H1 (cell line): Measurements from ENCODE around the gene CCDC63. TPM values are rescaled to one million over a fixed set of nuclear protein-coding genes. Genes with fewer than 3 reads are reported as not detected.

ENCODE experiments used
- CTCF ChIA-PET: fragments of 300-600 bp; sonication (Branson Sonifier 250); formaldehyde crosslinking; loops from one replicate; lab custom pipeline; 2021; ENCODE audit not compliant: partially characterized antibody; lab: Charles Lee
- POLR2A ChIA-PET: fragments of 300-600 bp; sonication (Branson Sonifier 250); formaldehyde crosslinking; loops from one replicate; lab custom pipeline; 2021; ENCODE audit warnings: inconsistent platforms; ENCODE audit not compliant: partially characterized antibody; lab: Charles Lee
- DNase-seq, 2 experiments: peaks; one replicate each; pipeline versions ENCODE4 v3.0.0 to v3.0.0-alpha.2; 2010 to 2022; ENCODE audit warnings: low spot score in 2 of 2, low read depth in 1 of 2, mixed read lengths in 1 of 2
- FAIRE-seq: peaks from 2 replicates; lab custom pipeline; 2011; peaks lifted over from hg19 to GRCh38; lab: Jason Lieb, UNC
- H2AFZ ChIP-seq: 2 replicates; pipeline ENCODE4 v1.8.1; 2012; ENCODE audit warnings: low read length, inconsistent platforms
- H2AK5ac ChIP-seq: 2 replicates; pipeline ENCODE4 v1.6.1; 2013; ENCODE audit warnings: low read depth, low read length
- H2BK120ac ChIP-seq: replicated peaks from 2 replicates; pipeline ENCODE3; 2013; ENCODE audit warnings: low read depth, low read length, inconsistent platforms
- H2BK12ac ChIP-seq: 2 replicates; pipeline ENCODE4 v1.6.1; 2013; ENCODE audit warnings: low read depth, low read length
- H2BK15ac ChIP-seq: 2 replicates; pipeline ENCODE4 v1.6.1; 2013; ENCODE audit warnings: low read length
- H2BK20ac ChIP-seq: 2 replicates; pipeline ENCODE4 v1.6.1; 2013; ENCODE audit warnings: low read length
- H2BK5ac ChIP-seq: 2 replicates; pipeline ENCODE4 v1.6.1; 2013; ENCODE audit warnings: low read depth, low read length
- H3K14ac ChIP-seq: 2 replicates; pipeline ENCODE4 v1.6.1; 2013; ENCODE audit warnings: inconsistent platforms; ENCODE audit not compliant: insufficient read length
- H3K18ac ChIP-seq: 2 replicates; pipeline ENCODE4 v1.6.1; 2013; ENCODE audit warnings: low read length; ENCODE audit errors: extremely low read depth
- H3K23ac ChIP-seq: 2 replicates; pipeline ENCODE4 v1.6.1; 2013; ENCODE audit warnings: inconsistent platforms; ENCODE audit not compliant: insufficient read length
- H3K23me2 ChIP-seq: 2 replicates; pipeline ENCODE4 v1.6.1; 2013; ENCODE audit warnings: low read depth, low read length
- H3K27ac ChIP-seq: 2 replicates; pipeline ENCODE4 v1.6.1; 2011; ENCODE audit warnings: low read depth, low read length, inconsistent platforms
- H3K27me3 ChIP-seq, 4 experiments: replicated peaks in 1 of 4; 1 replicate in 1 of 4; 2 replicates in 3 of 4; pipeline versions ENCODE4 v1.6.1 to v1.8.1; 2011 to 2013; ENCODE audit warnings: low read length in 3 of 4, mild to moderate bottlenecking in 3 of 4, inconsistent platforms in 2 of 4, mixed read lengths in 2 of 4, moderate library complexity in 1 of 4; ENCODE audit not compliant: control insufficient read depth in 3 of 4, insufficient read depth in 3 of 4; ENCODE audit errors: extremely low read depth in 1 of 4
- H3K36me3 ChIP-seq, 4 experiments: 2 replicates each; pipeline versions ENCODE4 v1.6.1 to v1.8.1; 2011 to 2013; ENCODE audit warnings: mild to moderate bottlenecking in 4 of 4, low read length in 3 of 4, moderate library complexity in 2 of 4, control low read depth in 1 of 4, inconsistent platforms in 1 of 4; ENCODE audit not compliant: insufficient read depth in 4 of 4, control insufficient read depth in 2 of 4
- H3K4ac ChIP-seq: replicated peaks from 2 replicates; pipeline ENCODE3; 2013; ENCODE audit warnings: low read length, low read depth, mixed read lengths, inconsistent platforms; ENCODE audit not compliant: insufficient read length
- H3K4me1 ChIP-seq, 4 experiments: replicated peaks in 1 of 4; 1 replicate in 1 of 4; 2 replicates in 3 of 4; pipeline versions ENCODE4 v1.6.1 to v1.8.1; 2011 to 2013; ENCODE audit warnings: low read length in 3 of 4, inconsistent platforms in 2 of 4, mixed read lengths in 1 of 4; ENCODE audit not compliant: insufficient read depth in 4 of 4, control insufficient read depth in 3 of 4
- H3K4me2 ChIP-seq, 2 experiments: 2 replicates each; pipeline versions ENCODE4 v1.6.1 to v1.8.1; 2011 to 2013; ENCODE audit warnings: low read depth in 2 of 2, low read length in 2 of 2, control low read depth in 1 of 2, inconsistent platforms in 1 of 2, mild to moderate bottlenecking in 1 of 2; ENCODE audit not compliant: insufficient read depth in 1 of 2
- H3K4me3 ChIP-seq, 4 experiments: fragments of 200-600, 300-600 bp in 1 of 4; sonication (generic), shearing (Covaris generic), sonication (Bioruptor Twin) in 1 of 4; 2 replicates each; pipeline versions ENCODE4 v1.5.1 to v1.8.1; 2011 to 2016; ENCODE audit warnings: low read length in 4 of 4, low read depth in 3 of 4, control low read depth in 2 of 4, inconsistent platforms in 2 of 4, mild to moderate bottlenecking in 2 of 4, mixed read lengths in 1 of 4, moderate library complexity in 1 of 4; ENCODE audit not compliant: insufficient read depth in 2 of 4; ENCODE audit errors: extremely low read depth in 1 of 4
- H3K56ac ChIP-seq: replicated peaks from 2 replicates; pipeline ENCODE3; 2013; ENCODE audit warnings: low read depth, mild to moderate bottlenecking, mixed read lengths, low read length, inconsistent platforms; ENCODE audit not compliant: insufficient read length
- H3K79me1 ChIP-seq: 2 replicates; pipeline ENCODE4 v1.6.1; 2013; ENCODE audit warnings: low read depth, low read length, control low read depth
- H3K79me2 ChIP-seq, 2 experiments: 2 replicates each; pipeline versions ENCODE4 v1.6.1 to v1.8.1; 2012 to 2013; ENCODE audit warnings: low read length in 2 of 2, mild to moderate bottlenecking in 2 of 2, inconsistent platforms in 1 of 2; ENCODE audit not compliant: insufficient read depth in 2 of 2, control insufficient read depth in 1 of 2
- H3K9ac ChIP-seq, 4 experiments: replicated peaks in 1 of 4; 1 replicate in 1 of 4; 2 replicates in 3 of 4; pipeline versions ENCODE4 v1.6.1 to v1.8.1; 2011 to 2013; ENCODE audit warnings: low read depth in 3 of 4, low read length in 3 of 4, control low read depth in 2 of 4, mild to moderate bottlenecking in 2 of 4, moderate library complexity in 2 of 4, inconsistent platforms in 1 of 4; ENCODE audit errors: extremely low read depth in 1 of 4
- H3K9me3 ChIP-seq, 2 experiments: 2 replicates each; pipeline versions ENCODE4 v1.6.1 to v1.8.1; 2012 to 2013; ENCODE audit warnings: mild to moderate bottlenecking in 2 of 2, moderate library complexity in 2 of 2, control low read depth in 1 of 2, inconsistent platforms in 1 of 2, low read depth in 1 of 2, low read length in 1 of 2, mixed read lengths in 1 of 2; ENCODE audit not compliant: insufficient read depth in 2 of 2
- H4K20me1 ChIP-seq, 2 experiments: replicated peaks in 1 of 2; 2 replicates each; pipeline versions ENCODE3 to v1.8.1; 2011 to 2013; ENCODE audit warnings: inconsistent platforms in 2 of 2, low read length in 2 of 2, mild to moderate bottlenecking in 1 of 2; ENCODE audit not compliant: insufficient read depth in 2 of 2, control insufficient read depth in 1 of 2
- H4K5ac ChIP-seq: 2 replicates; pipeline ENCODE4 v1.6.1; 2013; ENCODE audit warnings: low read length, low read depth, mixed read lengths, inconsistent platforms; ENCODE audit not compliant: insufficient read length
- H4K8ac ChIP-seq: 2 replicates; pipeline ENCODE4 v1.8.0; 2013; ENCODE audit warnings: mild to moderate bottlenecking, moderate library complexity, low read length, inconsistent platforms; ENCODE audit not compliant: insufficient read depth; ENCODE audit errors: extremely low read depth
- H4K91ac ChIP-seq: replicated peaks from 2 replicates; pipeline ENCODE3; 2013; ENCODE audit warnings: low read length, mixed read lengths, inconsistent platforms; ENCODE audit not compliant: insufficient read length
- ASH2L ChIP-seq: fragments of 200-600, 300-600 bp; sonication (generic); IDR thresholded peaks from one replicate; pipeline ENCODE4 v1.7.1; 2017; ENCODE audit warnings: low read length
- BRCA1 ChIP-seq: IDR thresholded peaks from 2 replicates; pipeline ENCODE4 v1.6.1; 2012; ENCODE audit warnings: low read depth, low read length, improper control_type of control experiment
- EGR1 ChIP-seq: IDR thresholded peaks from 2 replicates; pipeline ENCODE4 v1.6.1; 2011; ENCODE audit warnings: low read depth, low read length, borderline replicate concordance
- GABPA ChIP-seq: IDR thresholded peaks from 2 replicates; pipeline ENCODE4 v1.6.1; 2011; ENCODE audit warnings: mild to moderate bottlenecking, low read length, moderate library complexity, borderline replicate concordance; ENCODE audit not compliant: insufficient read depth
- GTF2F1 ChIP-seq: IDR thresholded peaks from 2 replicates; pipeline ENCODE4 v1.6.1; 2012; ENCODE audit warnings: low read depth, low read length, improper control_type of control experiment, borderline replicate concordance
- JUND ChIP-seq: IDR thresholded peaks from 2 replicates; pipeline ENCODE4 v1.6.1; 2011; ENCODE audit warnings: mild to moderate bottlenecking, improper control_type of control experiment, low read length
- KDM1A ChIP-seq: fragments of 200-600, 300-600 bp; sonication (generic); IDR thresholded peaks from 2 replicates; pipeline ENCODE4 v1.7.1; 2016; ENCODE audit warnings: mild to moderate bottlenecking, low read length, borderline replicate concordance
- MAX ChIP-seq: IDR thresholded peaks from 2 replicates; pipeline ENCODE4 v1.6.1; 2012; ENCODE audit warnings: inconsistent platforms
- RXRA ChIP-seq: IDR thresholded peaks from 2 replicates; pipeline ENCODE4 v1.6.1; 2011; ENCODE audit warnings: low read depth, mild to moderate bottlenecking, low read length, moderate library complexity; ENCODE audit not compliant: insufficient read depth
- SIN3A ChIP-seq, 2 experiments: IDR thresholded peaks in 1 of 2; conservative IDR thresholded peaks in 1 of 2; 2 replicates each; pipeline ENCODE4 v1.6.1; 2011 to 2012; ENCODE audit warnings: low read length in 2 of 2, improper control_type of control experiment in 1 of 2, low read depth in 1 of 2, mild to moderate bottlenecking in 1 of 2
- TCF12 ChIP-seq: IDR thresholded peaks from 2 replicates; pipeline ENCODE4 v1.6.1; 2011; ENCODE audit warnings: low read depth, mild to moderate bottlenecking, low read length
- USF2 ChIP-seq: IDR thresholded peaks from 2 replicates; pipeline ENCODE4 v1.6.1; 2011; ENCODE audit warnings: low read length, improper control_type of control experiment
- YY1 ChIP-seq: IDR thresholded peaks from 2 replicates; pipeline ENCODE4 v1.6.1; 2011; ENCODE audit warnings: low read depth, mild to moderate bottlenecking, low read length
- WGBS, 2 experiments: shearing (Covaris generic) in 1 of 2; methylation state at CpG; one replicate each; pipeline versions ENCODE4 v1.1.6 to v1.1.7; 2013 to 2015; ENCODE audit warnings: low lambda C conversion rate in 2 of 2, mixed read lengths in 2 of 2, inconsistent platforms in 1 of 2, low coverage in 1 of 2, missing lambda C conversion rate in 1 of 2; ENCODE audit not compliant: insufficient replicate concordance in 2 of 2, insufficient coverage in 1 of 2, insufficient read length in 1 of 2; ENCODE audit errors: extremely low coverage in 1 of 2, missing lambda C conversion rate in 1 of 2; 5-methylcytosine and 5-hydroxymethylcytosine counted together
- polyA plus RNA-seq, 7 experiments: library from polyadenylated mRNA; depleted of rRNA in 3 of 7; stranded (reverse) in 5 of 7; unstranded in 2 of 7; fragments of >200 nt in 5 of 7; fragments of 200-250 nt in 2 of 7; gene quantifications; 1 replicate in 5 of 7; 2 replicates in 1 of 7; 4 replicates in 1 of 7; pipeline versions ENCODE4 v1.2.1 to v1.2.3, GENCODE V29; 2011 to 2013; ENCODE audit warnings: missing spikeins in 2 of 7, mixed read lengths in 2 of 7
- total RNA-seq: library from RNA; stranded (reverse); fragmentation: NEBNext Ultra II Directional; extraction: Animal tissue kit (Norgen Biotek cat#: 25700); gene quantifications from 2 replicates; pipeline ENCODE4 v1.2.1, GENCODE V29; 2021

Gene CCDC63
- total and polyA plus RNA-seq, 2 of the 8 experiments (the other 6 are each of a cell fraction or from before 2014, with no cell fraction given), result 0.42 to 0.93 TPM

- DNase-seq (no peak), FAIRE-seq (no peak)
- no peak overlapping the region; the same call in 1 of the 2 replicates for H2AK5ac ChIP-seq
- POLR2A ChIA-PET, result interaction anchor here (1.7 kb wide), 1 partner anchor 14 kb away, joined by 7 read pairs; no protein-coding TSS in a partner anchor
- H2BK5ac ChIP-seq, result no peak overlapping the region
- 89% methylated on average over 6 of the region's 9 CpGs; no CpG with 5 or more reads in 1 of the 2 experiments for WGBS, 2 experiments
- no peak overlapping the region for H3K56ac ChIP-seq
- H2BK15ac ChIP-seq, result no peak overlapping the region
- no peak overlapping the region; the same call in 1 of the 2 replicates for H2BK20ac ChIP-seq
- no peak overlapping the region for H4K91ac ChIP-seq
- H3K79me1 ChIP-seq, result no peaks in the 10 kb centered on the region
- H2BK12ac ChIP-seq, result no peak overlapping the region
- no peaks in the 10 kb centered on the region for H4K20me1 ChIP-seq
- no peak overlapping the region for H3K4me2 ChIP-seq
- CTCF ChIA-PET, result interaction anchor here (0.6 to 3.2 kb wide), 10 partner anchors 8 to 589 kb away, joined by 3 to 19 read pairs (median 3); partner anchors contain the start of gene CCDC63
- H3K79me2 ChIP-seq, result no peaks in the 10 kb centered on the region
- no peak overlapping the region for H3K18ac ChIP-seq
- H3K9ac ChIP-seq, result no peak overlapping the region; a peak in 1 of 7 replicates
- H3K9me3 ChIP-seq, result no peaks in the 10 kb centered on the region
- H3K23me2 ChIP-seq, result no peaks in the 10 kb centered on the region
- peaks cover 0 to 23% (median 5%) of the 10 kb centered on the region in 4 experiments; a peak in 5 of 7 replicates for H3K4me1 ChIP-seq
- H2AFZ ChIP-seq, result no peak overlapping the region
- no peak overlapping the region for H3K23ac ChIP-seq
- no peak overlapping the region for H3K14ac ChIP-seq
- H3K36me3 ChIP-seq, result no peaks in the 10 kb centered on the region
- H4K8ac ChIP-seq, result peak overlapping the region; percentile 45; the same call in 1 of the 2 replicates
- H3K27me3 ChIP-seq, result no peaks in the 10 kb centered on the region
- no peak overlapping the region for H4K5ac ChIP-seq
- no peak overlapping the region for H3K4me3 ChIP-seq
- H2BK120ac ChIP-seq, result no peak overlapping the region
- H3K27ac ChIP-seq, result no peak overlapping the region
- no peak overlapping the region for H3K4ac ChIP-seq
- TF ChIP-seq BRCA1, result no peak
- no peak for TF ChIP-seq GTF2F1
- TF ChIP-seq MAX, result no peak
- no peak for TF ChIP-seq EGR1
- TF ChIP-seq KDM1A, result no peak
- no peak for TF ChIP-seq USF2
- no peak for TF ChIP-seq YY1
- no peak for TF ChIP-seq RXRA
- TF ChIP-seq SIN3A (conservative IDR thresholded peaks at IDR 0.05 in 1 of 2, IDR thresholded peaks at IDR 0.05 in 1 of 2; ENCODE audit: low read depth in 1 of 2, low read length in 2 of 2), result no peak
- no peak for TF ChIP-seq ASH2L
- TF ChIP-seq GABPA, result no peak
- TF ChIP-seq TCF12, result no peak
- TF ChIP-seq JUND, result no peak
These were observed 15.5 kb downstream of the CCDC63 start for GRCh38 chr12:110862329-110862728.
